MM.1S (cell line): ENCODE measurements around the gene TBC1D8.

ENCODE experiments used
- DNase-seq: peaks from one replicate; pipeline ENCODE4 v3.0.0-alpha.2; 2015
- H2AFZ ChIP-seq: fragments of 300-600 bp; sonication (generic); 2 replicates; pipeline ENCODE4 v1.6.0; 2016; ENCODE audit warnings: antibody characterized with exemption, low read length
- H3F3A ChIP-seq: fragments of 300-600 bp; sonication (generic); 2 replicates; pipeline ENCODE4 v1.6.1; 2016; ENCODE audit warnings: mild to moderate bottlenecking, antibody characterized with exemption, low read length, moderate library complexity, mixed read lengths; ENCODE audit not compliant: insufficient read depth
- H3K27ac ChIP-seq: fragments of 300-600 bp; sonication (generic); 2 replicates; pipeline ENCODE4 v1.5.1; 2016; ENCODE audit warnings: mild to moderate bottlenecking, low read length
- H3K27me3 ChIP-seq: fragments of 300-600 bp; sonication (generic); replicated peaks from 2 replicates; pipeline ENCODE4 v1.6.0; 2016; ENCODE audit warnings: low read length; ENCODE audit not compliant: insufficient read depth
- H3K36me3 ChIP-seq: fragments of 300-600 bp; sonication (generic); replicated peaks from 2 replicates; pipeline ENCODE4 v1.6.1; 2016; ENCODE audit warnings: mild to moderate bottlenecking, low read length, mixed read lengths; ENCODE audit not compliant: insufficient read depth
- H3K4me1 ChIP-seq: fragments of 300-600 bp; sonication (generic); 2 replicates; pipeline ENCODE4 v1.6.1; 2016; ENCODE audit warnings: low read length, mixed read lengths
- H3K4me2 ChIP-seq: fragments of 300-600 bp; sonication (generic); 2 replicates; pipeline ENCODE4 v1.6.0; 2016; ENCODE audit warnings: low read depth, low read length
- H3K4me3 ChIP-seq: fragments of 300-600 bp; sonication (generic); 2 replicates; pipeline ENCODE4 v1.5.1; 2016; ENCODE audit warnings: low read length, mixed read lengths
- H3K79me2 ChIP-seq: fragments of 300-600 bp; sonication (generic); 2 replicates; pipeline ENCODE4 v1.6.1; 2016; ENCODE audit warnings: mixed run types, low read length, mixed read lengths
- H3K9ac ChIP-seq: fragments of 300-600 bp; sonication (generic); 2 replicates; pipeline ENCODE4 v1.6.1; 2016; ENCODE audit warnings: low read length, mixed read lengths
- H3K9me2 ChIP-seq: fragments of 300-600 bp; sonication (generic); replicated peaks from 2 replicates; pipeline ENCODE4 v1.6.1; 2016; ENCODE audit warnings: mild to moderate bottlenecking, low read length, mixed read lengths; ENCODE audit not compliant: insufficient read depth
- H3K9me3 ChIP-seq: fragments of 300-600 bp; sonication (generic); replicated peaks from 2 replicates; pipeline ENCODE4 v1.6.1; 2016; ENCODE audit warnings: mild to moderate bottlenecking, low read length, mixed read lengths; ENCODE audit not compliant: insufficient read depth
- H4K20me1 ChIP-seq: fragments of 300-600 bp; sonication (generic); 2 replicates; pipeline ENCODE4 v1.6.1; 2016; ENCODE audit warnings: mild to moderate bottlenecking, low read length, moderate library complexity, mixed read lengths; ENCODE audit not compliant: insufficient read depth
- CTCF ChIP-seq: fragments of 300-600 bp; sonication (generic); IDR thresholded peaks from 2 replicates; pipeline ENCODE4 v1.5.1; 2016; ENCODE audit warnings: antibody characterized with exemption, low read length, mixed read lengths
- EZH2 ChIP-seq: fragments of 300-600 bp; sonication (generic); optimal IDR thresholded peaks from 2 replicates; pipeline ENCODE3; 2017; ENCODE audit warnings: low read depth, mild to moderate bottlenecking, antibody characterized with exemption, low read length, mixed read lengths
- EZH2phosphoT487 ChIP-seq: fragments of 300-600 bp; sonication (generic); IDR thresholded peaks from 2 replicates; pipeline ENCODE4 v1.6.1; 2018; ENCODE audit warnings: antibody characterized with exemption, low read length

TBC1D8 gene

GRCh38 chr2:100974712-100975520 lies 176.3 kb downstream of the TBC1D8 start:
- no peak for DNase-seq
- Histone ChIP-seq H3K4me1 (no peaks in the 10 kb centered on the region), H3K27ac (no peak overlapping the region), H3F3A (no peaks in the 10 kb centered on the region), H3K4me2 (no peak overlapping the region), H3K9me2 (no peaks in the 10 kb centered on the region), H2AFZ (no peak overlapping the region), H3K27me3 (no peaks in the 10 kb centered on the region), H3K79me2 (no peaks in the 10 kb centered on the region), H3K4me3 (no peak overlapping the region), H3K36me3 (no peaks in the 10 kb centered on the region), H3K9me3 (no peaks in the 10 kb centered on the region), H3K9ac (no peak overlapping the region), H4K20me1 (no peaks in the 10 kb centered on the region)
- TF ChIP-seq EZH2 (no peak), EZH2phosphoT487 (no peak), CTCF (no peak)

- no peak for DNase-seq
- H4K20me1 ChIP-seq = no peaks in the 10 kb centered on the region
These were observed 178.7 kb downstream of the TBC1D8 start for GRCh38 chr2:100972452-100972851.

GRCh38 chr2:100971221-100971620 lies 180.0 kb downstream of the TBC1D8 start:
- Histone ChIP-seq H3K9ac (no peak overlapping the region), H3K9me3 (no peaks in the 10 kb centered on the region), H3K27ac (no peak overlapping the region), H3K4me2 (no peak overlapping the region), H2AFZ (no peak overlapping the region), H3K79me2 (no peaks in the 10 kb centered on the region), H3K4me1 (no peaks in the 10 kb centered on the region), H3K9me2 (no peaks in the 10 kb centered on the region), H3K27me3 (no peaks in the 10 kb centered on the region), H3K36me3 (no peaks in the 10 kb centered on the region), H3F3A (no peaks in the 10 kb centered on the region), H4K20me1 (no peaks in the 10 kb centered on the region), H3K4me3 (no peak overlapping the region)
- no peak for DNase-seq
- no peak for TF ChIP-seq CTCF
- no peak for TF ChIP-seq EZH2
- no peak for TF ChIP-seq EZH2phosphoT487

More at GRCh38 chr2:100972452-100972851, 178.7 kb downstream of the TBC1D8 start:
- no peak for TF ChIP-seq EZH2
- no peak for TF ChIP-seq EZH2phosphoT487
- no peak for TF ChIP-seq CTCF
- Histone ChIP-seq H3K4me3 (no peak overlapping the region), H3K9ac (no peak overlapping the region), H3K27me3 (no peaks in the 10 kb centered on the region), H3K4me1 (no peaks in the 10 kb centered on the region), H3K4me2 (no peak overlapping the region), H3K79me2 (no peaks in the 10 kb centered on the region), H3K36me3 (no peaks in the 10 kb centered on the region), H2AFZ (no peak overlapping the region), H3F3A (no peaks in the 10 kb centered on the region), H3K27ac (no peak overlapping the region), H3K9me3 (no peaks in the 10 kb centered on the region), H3K9me2 (no peaks in the 10 kb centered on the region)
